Breast epithelium (tissue), 4 donors: ENCODE data around the gene ZNF646. TPM values are rescaled to one million over a fixed set of nuclear protein-coding genes. Genes with fewer than 3 reads are reported as not detected.

Experiments
- DNase-seq, 2 donors: peaks; one replicate each; pipeline ENCODE4 v3.0.0-alpha.2; 2019; ENCODE audit warnings: low spot score in 2 of 2
- H3K27ac ChIP-seq, 2 donors: fragments of 200-600 bp; sonication (generic) in 1 of 2; one replicate each; pipeline ENCODE4 v1.5.1; 2016 to 2019; ENCODE audit warnings: mild to moderate bottlenecking in 1 of 2
- H3K27me3 ChIP-seq, 2 donors: fragments of 200-600 bp; sonication (generic) in 1 of 2; one replicate each; pipeline versions ENCODE4 v1.5.1 to v1.6.0; 2017 to 2019; ENCODE audit warnings: control low read depth in 1 of 2, mild to moderate bottlenecking in 1 of 2
- H3K36me3 ChIP-seq: fragments of 200-600 bp; one replicate; pipeline ENCODE4 v1.5.1; 2019
- H3K4me1 ChIP-seq, 2 donors: fragments of 200-600 bp; sonication (generic); one replicate each; pipeline ENCODE4 v1.5.1; 2016 to 2019; ENCODE audit warnings: control low read depth in 1 of 2
- H3K4me3 ChIP-seq, 3 donors: fragments of 200-600 bp; sonication (generic); 1 replicate in 2 of 3; 2 replicates in 1 of 3; pipeline ENCODE4 v1.5.1; 2016 to 2019; ENCODE audit warnings: mild to moderate bottlenecking in 3 of 3, moderate library complexity in 2 of 3
- H3K9me3 ChIP-seq, 2 donors: fragments of 200-600 bp; sonication (generic) in 1 of 2; one replicate each; pipeline ENCODE4 v1.5.1; 2016 to 2019; ENCODE audit warnings: control low read depth in 1 of 2
- CTCF ChIP-seq, 3 donors: fragments of 450-650 bp; IDR thresholded peaks; one replicate each; pipeline ENCODE4 v1.5.1; 2016 to 2017; ENCODE audit warnings: antibody characterized with exemption in 3 of 3, mild to moderate bottlenecking in 3 of 3, moderate library complexity in 3 of 3
- POLR2A ChIP-seq: fragments of 450-650 bp; IDR thresholded peaks from one replicate; pipeline ENCODE4 v1.6.1; 2016; ENCODE audit warnings: antibody characterized with exemption, mild to moderate bottlenecking, moderate library complexity
- POLR2AphosphoS5 ChIP-seq, 3 donors: sonication (generic); formaldehyde crosslinking; IDR thresholded peaks; one replicate each; pipeline ENCODE4 v1.6.1; 2017; ENCODE audit warnings: antibody characterized with exemption in 3 of 3
- intact Hi-C: fragments of 100-400 bp; cut with DNase I; formaldehyde crosslinking; loops from one replicate; pipeline ENCODE4 v1.15.1; 2023; ENCODE audit warnings: low total_unique reads
- total RNA-seq, 3 donors: library from RNA; depleted of rRNA; stranded (reverse); fragments of >200 nt; gene quantifications; one replicate each; pipeline ENCODE4 v1.1.0, GENCODE V29; 2016

Gene ZNF646
- total RNA-seq, 3 donors from 2014 or later: 12.5 to 17.3 (median 13.1) TPM

DNA sequence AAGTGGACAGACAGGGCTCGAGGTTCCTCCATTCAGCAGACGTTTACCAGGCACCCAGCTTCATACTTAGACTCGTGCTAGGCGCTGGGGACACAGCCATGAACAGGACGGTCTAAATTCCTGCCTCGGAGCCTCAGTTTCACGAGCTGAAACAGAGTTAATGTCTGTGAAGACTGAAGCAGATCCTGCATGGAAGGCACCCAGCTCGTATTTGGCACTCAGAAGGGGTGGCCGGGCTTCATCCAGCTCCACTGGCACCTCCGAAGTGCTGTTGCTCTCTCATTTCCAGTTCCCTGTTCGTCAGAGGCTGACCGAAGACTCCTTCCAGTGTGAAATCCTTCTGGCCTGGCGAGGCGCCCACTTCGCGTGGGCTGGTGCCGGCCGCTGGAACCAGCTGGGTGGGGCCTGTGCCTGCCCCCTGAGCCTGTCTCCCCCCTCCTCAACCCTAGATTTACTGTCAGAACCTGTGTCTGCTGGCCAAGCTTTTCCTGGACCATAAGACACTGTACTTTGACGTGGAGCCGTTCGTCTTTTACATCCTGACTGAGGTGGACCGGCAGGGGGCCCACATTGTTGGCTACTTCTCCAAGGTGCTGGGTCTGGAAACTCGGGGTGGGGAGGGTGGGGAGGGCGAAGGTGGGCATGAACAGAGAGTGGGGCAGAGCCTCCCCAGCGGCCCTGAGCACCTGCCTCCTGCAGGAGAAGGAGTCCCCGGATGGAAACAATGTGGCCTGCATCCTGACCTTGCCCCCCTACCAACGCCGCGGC lies 55.5 kb downstream of the ZNF646 start:
- intact Hi-C loops: no loop called here

DNA sequence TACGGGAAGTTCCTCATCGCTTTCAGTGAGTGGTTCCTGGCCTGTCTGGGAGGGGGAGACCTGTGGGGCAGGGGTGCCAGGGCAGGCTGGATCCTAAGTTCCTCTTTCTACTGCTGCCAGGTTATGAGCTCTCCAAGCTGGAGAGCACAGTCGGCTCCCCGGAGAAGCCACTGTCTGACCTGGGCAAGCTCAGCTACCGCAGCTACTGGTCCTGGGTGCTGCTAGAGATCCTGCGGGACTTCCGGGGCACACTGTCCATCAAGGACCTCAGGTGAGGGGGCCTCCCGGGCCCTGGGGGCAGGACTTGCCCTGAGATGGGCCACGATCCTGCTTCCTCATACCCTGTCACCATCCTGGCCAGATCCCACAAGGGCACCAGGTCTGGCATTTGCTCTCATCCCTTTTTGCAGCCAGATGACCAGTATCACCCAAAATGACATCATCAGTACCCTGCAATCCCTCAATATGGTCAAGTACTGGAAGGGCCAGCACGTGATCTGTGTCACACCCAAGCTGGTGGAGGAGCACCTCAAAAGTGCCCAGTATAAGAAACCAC lies 56.2 kb downstream of the ZNF646 start:
- TF ChIP-seq POLR2A (no peak), CTCF (IDR thresholded peaks at IDR 0.05) (no peak)
- Histone ChIP-seq H3K27ac (peak overlapping the region; percentile 95), H3K4me1 (peaks cover 4 to 53% of the 10 kb centered on the region in 2 donors), H3K9me3 (no peaks in the 10 kb centered on the region), H3K36me3 (no peaks in the 10 kb centered on the region), H3K27me3 (no peaks in the 10 kb centered on the region), H3K4me3 (peak overlapping the region in 2 of 3 donors; percentile 21 to 40)
- intact Hi-C loops: no loop called here
- no peak for DNase-seq

More for the DNA sequence above, 55.5 kb downstream of the ZNF646 start:
- H3K9me3 ChIP-seq: no peaks in the 10 kb centered on the region
- peak overlapping the region in 2 of 3 donors; percentile 21 to 40 for H3K4me3 ChIP-seq
- TF ChIP-seq CTCF (IDR thresholded peaks at IDR 0.05) (peak in 1 of 3 donors; percentile 8), POLR2AphosphoS5 (IDR thresholded peaks at IDR 0.05) (no peak)
- H3K27me3 ChIP-seq: no peaks in the 10 kb centered on the region
- peak overlapping the region; percentile 95 for H3K27ac ChIP-seq
- peak in 1 of 2 donors; percentile 73 for DNase-seq
- H3K36me3 ChIP-seq: no peaks in the 10 kb centered on the region
- H3K4me1 ChIP-seq: peaks cover 4 to 53% of the 10 kb centered on the region in 2 donors

DNA sequence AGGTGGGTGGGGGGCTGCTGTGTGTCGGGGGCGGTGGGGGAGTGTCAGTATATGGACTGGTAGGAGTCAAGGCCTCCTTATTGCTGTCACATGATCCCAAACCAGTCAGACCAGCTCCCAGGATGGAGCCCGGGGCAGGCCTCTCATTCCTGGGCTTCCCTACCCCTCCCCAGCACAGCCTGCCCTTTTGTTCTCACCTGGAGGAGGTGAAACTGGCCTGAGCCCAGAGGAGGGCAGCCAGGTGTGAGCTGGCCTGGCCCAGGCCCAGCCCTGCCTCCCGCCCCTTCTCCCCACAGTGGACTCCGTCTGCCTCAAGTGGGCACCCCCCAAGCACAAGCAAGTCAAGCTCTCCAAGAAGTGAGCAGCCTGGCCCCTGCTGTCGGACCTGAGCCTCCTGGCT lies 56.7 kb downstream of the ZNF646 start:
- peak; percentile 17 to 85 (median 26) for TF ChIP-seq POLR2AphosphoS5 (IDR thresholded peaks at IDR 0.05)
- TF ChIP-seq CTCF (IDR thresholded peaks at IDR 0.05): no peak
- no peak for TF ChIP-seq POLR2A
- DNase-seq: peak; percentile 95 to 97
- no peaks in the 10 kb centered on the region for H3K27me3 ChIP-seq
- peak overlapping the region in 1 of 3 donors; percentile 40 for H3K4me3 ChIP-seq
- H3K4me1 ChIP-seq: peaks cover 4 to 55% of the 10 kb centered on the region in 2 donors
- no peaks in the 10 kb centered on the region for H3K36me3 ChIP-seq
- peak overlapping the region; percentile 95 for H3K27ac ChIP-seq
- H3K9me3 ChIP-seq: no peaks in the 10 kb centered on the region
- intact Hi-C loops: no loop called here

GRCh38 chr16:31131416-31131815 lies 57.2 kb downstream of the ZNF646 start:
- H3K27ac ChIP-seq: peak overlapping the region; percentile 95
- no peak for DNase-seq
- no peak overlapping the region for H3K4me3 ChIP-seq
- H3K4me1 ChIP-seq: peaks cover 4 to 58% of the 10 kb centered on the region in 2 donors
- TF ChIP-seq CTCF (IDR thresholded peaks at IDR 0.05) (no peak), POLR2AphosphoS5 (IDR thresholded peaks at IDR 0.05) (no peak), POLR2A (no peak)
- intact Hi-C loops: no loop called here
- H3K27me3 ChIP-seq: no peaks in the 10 kb centered on the region
- no peaks in the 10 kb centered on the region for H3K9me3 ChIP-seq
- no peaks in the 10 kb centered on the region for H3K36me3 ChIP-seq

- peaks cover 4 to 58% of the 10 kb centered on the region in 2 donors for H3K4me1 ChIP-seq
- H3K4me3 ChIP-seq: no peak overlapping the region
- H3K27ac ChIP-seq: peak overlapping the region; percentile 95
- TF ChIP-seq POLR2A: no peak
- no peak for TF ChIP-seq CTCF (IDR thresholded peaks at IDR 0.05)
- no peak for TF ChIP-seq POLR2AphosphoS5 (IDR thresholded peaks at IDR 0.05)
- H3K27me3 ChIP-seq: no peaks in the 10 kb centered on the region
- H3K36me3 ChIP-seq: no peaks in the 10 kb centered on the region
- DNase-seq: no peak
- intact Hi-C loops: no loop called here
- H3K9me3 ChIP-seq: no peaks in the 10 kb centered on the region
Measured at GRCh38 chr16:31131841-31132271, 57.6 kb downstream of the ZNF646 start.
